Mesenteric fat pad (tissue), 1 donor: ENCODE data around the gene E4F1. TPM values are rescaled to one million over a fixed set of nuclear protein-coding genes. Genes with fewer than 3 reads are reported as not detected.

Source experiments
- DNase-seq: peaks from one replicate; pipeline ENCODE4 v3.0.0-alpha.2; 2020; ENCODE audit warnings: low spot score
- total RNA-seq: library from RNA; stranded (reverse); fragmentation: NEBNext Ultra II Directional; extraction: Animal tissue kit (Norgen Biotek cat#: 25700); gene quantifications from one replicate; pipeline ENCODE4 v1.2.1, GENCODE V29; 2021
- donor health status: DM: yes; HTN: yes; CAD: no.

Gene E4F1
- total RNA-seq, 1 donor from 2014 or later = 15.1 TPM

DNA sequence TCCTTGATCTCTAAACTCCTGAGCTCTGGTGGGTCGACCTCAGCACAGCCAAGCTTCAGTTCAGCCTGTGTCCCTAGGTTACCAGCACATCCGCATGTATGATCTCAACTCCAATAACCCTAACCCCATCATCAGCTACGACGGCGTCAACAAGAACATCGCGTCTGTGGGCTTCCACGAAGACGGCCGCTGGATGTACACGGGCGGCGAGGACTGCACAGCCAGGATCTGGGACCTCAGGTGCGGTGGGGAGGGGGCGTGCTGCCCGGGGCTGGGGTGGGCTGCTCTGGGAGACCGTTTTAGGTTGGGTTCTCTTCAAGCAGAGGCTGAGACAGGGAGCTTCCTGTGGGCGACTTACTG lies 17.0 kb upstream of the E4F1 start:
- DNase-seq = no peak

DNA sequence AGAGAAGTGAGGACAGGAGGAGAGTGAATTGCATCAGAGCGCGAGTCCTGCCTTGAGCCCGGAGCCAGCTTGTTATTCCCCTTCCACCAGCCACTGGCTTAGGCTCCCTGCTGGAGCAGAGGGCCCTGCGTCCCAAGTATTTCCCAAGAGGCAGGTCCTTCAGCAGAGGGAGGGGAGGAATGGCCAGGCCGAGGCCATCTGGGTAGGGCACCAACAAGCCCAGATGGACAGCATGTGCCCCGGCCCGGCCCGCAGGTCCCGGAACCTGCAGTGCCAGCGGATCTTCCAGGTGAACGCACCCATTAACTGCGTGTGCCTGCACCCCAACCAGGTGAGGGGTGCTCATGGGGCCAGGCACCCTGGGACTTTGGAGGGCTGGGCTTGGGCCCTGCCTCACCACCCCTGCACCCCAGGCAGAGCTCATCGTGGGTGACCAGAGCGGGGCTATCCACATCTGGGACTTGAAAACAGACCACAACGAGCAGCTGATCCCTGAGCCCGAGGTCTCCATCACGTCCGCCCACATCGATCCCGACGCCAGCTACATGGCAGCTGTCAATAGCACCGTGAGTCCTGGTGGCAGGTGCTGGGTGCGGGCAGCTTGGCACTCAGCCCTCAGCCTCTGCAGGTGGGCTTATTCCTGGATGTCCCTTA lies 16.5 kb upstream of the E4F1 start:
- DNase-seq = no peak

DNA sequence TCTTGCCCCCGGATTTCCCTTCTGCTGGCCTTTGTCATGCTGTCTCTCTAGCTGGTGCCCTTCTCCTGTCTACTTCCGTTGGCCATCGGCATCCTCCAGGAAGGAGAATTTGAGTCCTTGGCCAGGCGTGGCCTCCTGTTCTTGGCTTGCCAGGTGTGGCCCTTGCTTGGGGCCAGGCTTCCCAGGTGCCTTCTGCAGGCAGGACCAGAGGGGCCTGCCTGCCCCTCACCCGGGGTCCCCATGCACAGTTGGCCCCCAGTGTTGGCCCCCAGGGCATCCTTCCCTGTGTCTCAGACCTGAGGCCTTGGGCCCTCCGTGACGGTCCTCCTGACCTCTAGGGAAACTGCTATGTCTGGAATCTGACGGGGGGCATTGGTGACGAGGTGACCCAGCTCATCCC lies 15.5 kb upstream of the E4F1 start:
- DNase-seq = no peak

DNA sequence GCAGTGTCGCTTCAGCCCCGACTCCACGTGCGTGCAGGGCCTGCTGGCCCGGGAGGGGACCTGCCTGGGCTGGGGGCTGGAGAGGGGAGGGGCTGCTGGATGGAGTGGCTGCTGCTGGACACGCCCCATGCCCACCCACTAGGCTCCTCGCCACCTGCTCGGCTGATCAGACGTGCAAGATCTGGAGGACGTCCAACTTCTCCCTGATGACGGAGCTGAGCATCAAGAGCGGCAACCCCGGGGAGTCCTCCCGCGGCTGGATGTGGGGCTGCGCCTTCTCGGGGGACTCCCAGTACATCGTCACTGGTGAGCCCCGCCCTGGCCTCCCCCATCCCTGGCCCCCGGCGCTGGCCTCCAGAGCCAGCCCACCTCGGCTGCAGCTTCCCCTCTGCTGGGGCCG lies 15.1 kb upstream of the E4F1 start:
- DNase-seq = no peak

DNA sequence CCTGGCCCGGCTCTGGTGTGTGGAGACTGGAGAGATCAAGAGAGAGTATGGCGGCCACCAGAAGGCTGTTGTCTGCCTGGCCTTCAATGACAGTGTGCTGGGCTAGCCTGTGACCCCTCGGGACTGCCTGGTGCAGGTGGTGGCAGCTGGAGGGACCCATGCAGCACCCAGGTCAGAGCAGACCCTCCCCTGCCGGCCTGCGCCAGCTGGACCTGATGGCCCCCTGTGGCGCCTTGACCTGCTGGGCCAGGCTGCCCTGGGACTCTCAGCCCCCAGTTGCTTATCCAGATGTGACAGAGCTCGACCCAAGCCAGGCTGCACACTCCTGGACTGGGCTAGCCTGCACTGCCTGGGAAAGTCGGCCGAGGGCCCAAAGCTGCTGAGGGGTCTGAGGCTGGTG lies 14.6 kb upstream of the E4F1 start:
- DNase-seq = no peak

DNA sequence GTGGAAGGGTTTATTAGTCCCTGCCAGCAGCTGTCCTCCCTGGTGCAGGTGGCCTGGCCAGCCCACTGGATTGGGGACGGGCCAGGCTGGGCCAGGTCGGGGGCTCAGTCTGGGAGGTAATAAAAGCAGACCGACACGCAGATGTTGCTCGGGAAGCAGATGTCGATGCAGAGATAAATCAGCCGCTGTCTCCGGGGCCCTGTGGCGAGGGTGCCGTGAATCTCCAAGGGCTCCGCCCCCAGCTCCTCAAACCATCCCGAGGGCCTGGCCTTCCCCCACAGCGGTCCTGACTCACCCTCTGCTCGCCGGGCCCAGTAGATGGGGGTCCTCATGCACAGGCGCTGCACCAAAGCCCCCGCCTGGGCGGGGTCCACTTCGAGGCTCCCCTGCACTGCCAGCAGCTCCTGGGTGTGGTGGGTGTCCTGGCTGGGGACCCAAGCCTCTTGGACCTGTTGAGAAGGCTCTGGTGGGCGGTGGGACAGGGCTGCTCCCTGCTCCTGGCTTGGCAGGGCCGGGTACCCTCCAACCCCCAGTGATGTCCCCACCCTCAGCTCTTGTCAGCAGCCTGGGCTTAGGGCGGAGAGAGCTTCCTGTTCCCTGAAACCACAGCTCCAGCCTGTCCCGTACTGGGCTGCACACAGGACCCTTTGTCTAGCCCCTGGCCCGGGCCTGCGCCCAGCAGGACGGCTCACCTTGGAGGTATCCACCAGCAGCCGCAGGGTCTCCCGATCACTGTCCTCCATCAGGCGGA lies 14.0 kb upstream of the E4F1 start:
- DNase-seq = no peak

DNA sequence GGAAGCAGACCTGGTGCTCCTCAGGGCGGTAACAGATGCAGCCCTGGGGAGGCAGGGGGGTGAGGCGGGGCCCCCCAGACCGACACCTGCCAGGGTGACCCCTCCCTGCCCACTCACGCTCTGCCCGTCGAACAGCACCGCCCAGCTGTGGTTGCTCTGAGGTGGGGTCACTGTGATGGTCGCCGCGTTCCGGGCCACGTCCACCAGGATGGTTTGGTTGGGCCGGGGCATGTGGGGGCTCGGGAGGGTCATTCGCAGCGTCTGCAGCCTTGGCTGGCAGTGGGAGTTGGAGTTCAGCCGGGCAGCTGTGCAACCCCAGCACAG lies 13.4 kb upstream of the E4F1 start:
- no peak for DNase-seq

DNA sequence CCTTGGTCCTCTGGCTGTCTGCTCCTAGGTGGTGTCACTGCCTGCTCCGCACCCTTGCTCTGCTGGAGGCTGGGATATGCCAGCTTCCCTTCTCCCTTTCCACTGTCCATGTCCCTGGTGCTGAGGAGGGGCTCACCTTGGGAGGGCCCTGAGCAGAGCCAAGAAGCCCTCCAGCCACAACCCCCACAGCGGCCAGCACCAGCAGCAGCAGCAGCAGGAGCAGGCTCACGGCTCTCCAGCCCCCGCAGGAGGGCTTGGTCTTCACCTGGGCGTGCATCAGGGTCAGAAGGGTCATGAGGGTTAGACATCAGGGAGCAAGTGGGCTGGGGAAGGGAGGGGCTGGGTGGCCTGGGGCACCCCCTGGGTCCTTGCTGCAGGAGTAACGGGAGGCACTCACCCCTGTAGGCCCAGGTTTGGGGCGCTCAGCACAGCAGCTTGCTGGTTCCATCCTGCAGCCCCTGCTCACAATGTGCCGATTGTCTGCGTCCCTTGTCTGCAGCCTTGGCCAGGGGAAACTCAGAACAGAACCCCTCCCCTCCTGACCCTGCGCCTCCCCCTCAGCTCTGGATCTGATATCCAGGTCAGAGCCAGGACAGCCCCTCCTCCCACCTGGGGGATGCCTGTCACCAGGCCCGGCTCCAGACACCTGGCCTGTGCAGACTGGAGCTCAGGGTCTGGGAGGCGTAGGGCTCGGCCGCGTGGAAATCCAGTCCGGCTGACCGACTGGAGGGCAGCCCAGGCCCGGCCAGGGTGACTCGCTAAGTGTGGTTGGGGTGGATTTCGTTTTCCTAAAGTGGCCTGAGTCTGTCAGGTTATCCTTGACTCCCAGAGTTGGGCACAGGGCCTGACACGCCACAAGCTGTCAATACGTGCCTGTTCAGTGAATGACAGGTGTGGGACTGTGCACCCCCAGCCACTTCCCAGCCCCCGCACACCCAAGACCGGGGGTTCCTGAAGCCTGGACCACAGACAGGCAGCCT lies 12.7 kb upstream of the E4F1 start, which contains the start of gene BRICD5:
BRICD5 (minus strand) TSS at position 478 of the 980 bp plus-strand sequence; CDS start at position 448, 30 bp downstream.
- DNase-seq = no peak

DNA sequence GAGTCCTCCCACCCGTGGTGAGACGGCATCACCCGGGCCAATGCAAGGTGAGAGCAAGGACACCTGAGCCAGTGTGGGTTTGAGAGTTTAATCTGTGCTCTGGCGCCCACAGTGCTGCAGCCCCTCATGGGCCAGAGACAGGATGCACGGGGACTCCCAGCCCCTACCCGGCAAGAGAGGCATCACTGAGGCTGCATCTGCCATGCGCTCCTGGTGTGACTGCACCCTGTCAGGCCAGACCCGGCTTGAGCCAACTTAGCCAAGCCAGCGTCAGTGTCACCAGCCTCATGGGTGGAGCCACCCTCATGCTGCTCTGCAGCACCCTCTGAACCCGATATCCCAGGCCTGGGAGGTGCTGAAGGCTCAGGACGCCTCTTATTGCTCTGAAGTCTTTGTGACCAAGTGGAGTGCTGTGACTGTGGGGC lies 11.5 kb upstream of the E4F1 start:
- DNase-seq = no peak

DNA sequence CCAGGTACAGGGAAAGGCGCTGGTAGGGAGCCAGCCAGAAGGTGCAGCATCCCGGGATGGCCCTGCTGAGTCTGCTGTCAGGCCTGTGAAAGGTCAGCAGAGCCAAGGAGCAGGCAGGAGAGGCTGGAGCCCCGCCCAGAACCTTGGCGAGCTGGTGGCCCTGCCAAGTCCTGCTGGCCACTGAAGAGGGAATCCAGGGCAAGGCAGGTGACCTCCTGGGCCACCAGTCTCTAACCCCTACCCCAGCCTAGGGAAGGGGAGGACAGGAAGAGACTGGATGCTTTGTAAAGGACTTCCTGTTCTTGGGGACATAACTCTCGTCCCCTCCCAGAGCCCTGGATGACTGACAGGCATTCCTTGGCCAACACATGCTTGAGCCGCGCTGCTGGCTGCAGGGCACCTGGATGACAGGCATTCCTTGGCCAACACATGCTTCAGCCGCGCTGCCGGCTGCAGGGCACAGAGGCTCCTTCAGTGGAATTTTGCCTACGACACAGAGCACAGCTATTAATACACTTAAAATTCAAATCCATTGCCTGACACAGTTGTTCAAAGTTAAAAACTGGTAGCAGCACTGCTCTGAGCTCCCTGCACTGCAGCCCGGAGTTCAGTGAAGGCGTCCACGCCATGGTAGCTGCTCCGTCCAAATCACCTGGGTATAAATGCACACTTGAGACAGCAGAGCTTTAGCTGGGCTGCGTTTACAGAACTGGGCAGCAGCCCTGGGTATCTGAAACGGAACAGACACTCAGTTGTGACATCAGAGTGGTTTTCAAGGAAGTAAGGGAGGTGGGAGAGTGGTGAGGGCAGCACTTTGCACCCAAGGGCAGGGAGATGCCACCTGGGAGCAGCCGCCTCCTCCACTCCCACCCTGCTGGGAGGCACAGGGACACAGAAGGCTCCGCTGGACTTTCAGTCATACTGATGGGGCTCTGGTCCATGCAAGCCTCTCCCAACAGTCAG lies 10.7 kb upstream of the E4F1 start:
- no peak for DNase-seq

DNA sequence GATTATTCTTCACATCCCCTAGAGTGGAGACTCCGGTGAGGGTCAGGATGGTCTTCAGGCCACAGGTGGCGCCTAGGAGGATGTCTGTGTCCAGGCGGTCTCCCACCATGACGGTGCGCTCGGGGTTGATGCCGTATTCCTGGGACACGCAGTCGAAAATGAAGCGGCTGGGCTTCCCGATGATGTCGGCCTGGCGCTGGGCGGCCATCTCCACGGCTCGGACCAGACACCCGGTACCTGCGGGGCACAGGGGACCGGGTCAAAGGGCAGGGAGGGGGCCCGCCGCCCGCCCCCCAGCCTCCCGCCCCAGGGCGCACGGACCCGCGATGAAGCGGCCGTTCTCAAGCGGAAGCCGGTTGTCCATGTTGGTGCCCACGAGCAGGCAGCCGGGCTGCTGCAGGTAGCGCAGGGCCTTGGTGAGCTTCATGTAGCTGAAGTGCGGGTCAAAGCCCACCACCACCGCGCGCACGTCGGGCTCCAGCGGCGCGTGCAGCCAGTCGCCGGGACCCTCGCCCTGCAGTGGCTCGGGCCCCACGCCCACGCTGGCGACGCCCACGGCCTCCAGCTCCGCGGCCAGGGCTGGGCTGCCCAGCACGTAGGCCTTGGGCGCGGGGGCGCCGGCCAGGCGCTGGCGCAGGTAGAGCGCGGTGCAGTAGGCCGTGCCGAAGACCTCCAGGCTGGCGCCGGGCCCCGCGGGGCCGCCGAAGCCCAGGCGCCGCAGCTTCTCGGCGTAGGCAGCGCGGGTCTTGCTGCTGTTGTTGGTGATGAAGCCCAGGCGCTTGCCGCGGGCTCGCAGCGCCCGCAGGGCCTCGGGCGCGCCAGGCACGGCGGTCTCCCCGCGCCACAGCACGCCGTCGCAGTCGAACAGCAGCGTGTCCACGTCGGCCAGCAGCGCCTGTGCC lies 9.3 kb upstream of the E4F1 start:
- DNase-seq = no peak

DNA sequence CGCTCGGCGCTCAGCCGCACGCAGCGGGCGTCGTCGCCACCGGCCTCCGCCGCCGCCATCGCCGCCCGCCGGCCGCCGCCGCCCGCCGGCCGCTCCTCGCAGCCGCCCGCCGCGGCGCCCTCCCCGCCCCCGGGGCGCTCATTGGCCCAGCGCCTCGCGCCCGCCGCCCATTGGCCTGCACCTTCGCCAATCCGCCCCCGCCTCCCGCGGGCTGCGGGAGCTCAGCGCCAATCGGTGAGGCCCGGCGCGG lies 8.7 kb upstream of the E4F1 start, which contains the start of gene PGP:
PGP (minus strand) TSS at position 122 of the 250 bp plus-strand sequence; CDS start at position 59, 63 bp downstream.
- DNase-seq = no peak

DNA sequence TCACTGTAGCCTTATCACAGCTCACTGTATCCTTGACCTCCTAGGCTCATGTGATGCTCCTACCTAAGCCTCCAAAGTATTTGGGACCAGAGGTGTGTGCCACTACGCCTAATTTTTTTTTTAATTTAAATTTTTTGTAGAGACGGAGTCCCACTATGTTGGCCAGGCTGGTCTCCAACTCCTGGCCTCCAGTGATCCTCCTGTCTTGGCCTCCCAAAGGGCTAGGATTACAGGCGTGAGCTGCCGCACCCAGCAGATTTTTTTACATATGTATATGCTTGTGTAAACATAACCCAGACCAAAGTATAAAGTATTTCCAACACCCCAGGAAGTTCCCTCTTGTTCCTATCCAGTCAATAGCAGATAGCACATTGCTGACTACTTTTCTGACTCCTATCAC lies 7.1 kb upstream of the E4F1 start:
- DNase-seq = no peak

DNA sequence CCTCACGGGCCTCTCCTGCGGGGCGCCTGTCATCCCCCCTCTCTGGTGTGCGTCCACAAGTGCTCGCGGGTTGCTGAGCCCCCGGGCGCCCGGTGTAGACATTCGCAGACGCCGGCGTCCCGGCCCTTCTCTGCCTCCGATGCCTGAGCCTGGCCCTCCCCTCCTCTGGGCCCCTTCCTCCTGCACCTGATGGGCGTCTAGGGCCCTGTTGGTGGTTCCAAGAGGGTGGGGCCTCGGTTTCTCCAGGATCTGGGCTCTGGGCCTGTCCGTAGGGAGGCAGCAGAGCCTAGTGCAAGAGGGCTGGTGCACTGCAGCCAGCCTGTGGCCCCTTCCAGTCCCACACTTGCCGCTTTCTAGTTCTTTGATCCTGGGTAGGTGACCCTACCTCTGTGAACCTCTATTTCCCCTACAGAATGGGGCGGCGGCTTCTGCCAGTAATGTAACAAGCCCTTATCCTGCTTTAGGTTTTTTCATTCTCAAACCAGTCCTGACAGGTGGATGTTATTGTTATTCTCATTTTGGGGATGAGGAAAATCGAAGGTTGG lies 623 bp downstream of the E4F1 start:
- no peak for DNase-seq

DNA sequence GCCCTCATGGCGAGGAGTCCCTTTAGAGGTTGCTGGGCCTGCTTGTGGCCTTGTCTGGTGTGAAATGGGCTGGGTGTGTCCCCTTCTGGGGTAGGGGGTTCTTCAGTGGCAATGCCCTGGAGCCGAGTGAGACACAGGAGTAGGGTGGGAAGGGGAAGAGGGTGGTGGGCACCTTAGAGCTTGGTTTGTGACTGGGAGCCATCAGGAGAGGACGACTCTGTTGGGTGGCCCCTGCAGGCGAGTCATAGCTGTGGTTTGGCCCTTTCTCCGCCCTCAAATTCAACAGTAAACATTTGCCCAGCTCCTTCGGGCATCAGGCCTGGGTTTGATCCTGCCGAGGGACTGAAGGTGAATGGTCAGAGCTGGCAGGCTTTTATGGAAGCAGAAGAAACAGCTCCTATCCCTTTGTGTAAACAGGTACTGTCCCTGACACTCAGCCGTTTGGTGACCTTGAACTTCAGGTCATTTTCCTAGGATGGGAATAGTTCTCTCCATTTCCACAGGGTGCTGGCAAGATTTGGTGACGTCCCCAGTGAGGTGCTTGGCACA lies 2.9 kb downstream of the E4F1 start:
- DNase-seq = no peak

DNA sequence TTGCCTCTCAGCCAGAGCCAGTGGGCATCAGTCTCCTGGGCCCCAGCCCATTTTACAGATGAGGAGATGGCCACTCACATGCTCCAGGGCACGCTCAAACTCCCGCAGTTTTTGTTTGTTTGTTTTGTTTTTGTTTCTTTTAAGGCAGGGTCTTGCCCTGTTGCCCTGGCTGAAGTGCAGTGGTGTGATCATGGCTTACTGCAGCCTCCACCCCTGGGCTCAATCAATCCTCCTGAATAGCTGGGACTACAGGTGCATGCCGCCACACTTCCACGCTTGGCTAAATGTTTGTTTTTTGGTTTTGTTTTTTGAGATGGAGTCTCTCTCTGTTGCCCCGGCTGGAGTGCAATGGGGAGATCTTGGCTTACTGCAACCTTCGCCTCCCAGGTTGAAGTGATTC lies 3.5 kb downstream of the E4F1 start:
- DNase-seq = no peak

DNA sequence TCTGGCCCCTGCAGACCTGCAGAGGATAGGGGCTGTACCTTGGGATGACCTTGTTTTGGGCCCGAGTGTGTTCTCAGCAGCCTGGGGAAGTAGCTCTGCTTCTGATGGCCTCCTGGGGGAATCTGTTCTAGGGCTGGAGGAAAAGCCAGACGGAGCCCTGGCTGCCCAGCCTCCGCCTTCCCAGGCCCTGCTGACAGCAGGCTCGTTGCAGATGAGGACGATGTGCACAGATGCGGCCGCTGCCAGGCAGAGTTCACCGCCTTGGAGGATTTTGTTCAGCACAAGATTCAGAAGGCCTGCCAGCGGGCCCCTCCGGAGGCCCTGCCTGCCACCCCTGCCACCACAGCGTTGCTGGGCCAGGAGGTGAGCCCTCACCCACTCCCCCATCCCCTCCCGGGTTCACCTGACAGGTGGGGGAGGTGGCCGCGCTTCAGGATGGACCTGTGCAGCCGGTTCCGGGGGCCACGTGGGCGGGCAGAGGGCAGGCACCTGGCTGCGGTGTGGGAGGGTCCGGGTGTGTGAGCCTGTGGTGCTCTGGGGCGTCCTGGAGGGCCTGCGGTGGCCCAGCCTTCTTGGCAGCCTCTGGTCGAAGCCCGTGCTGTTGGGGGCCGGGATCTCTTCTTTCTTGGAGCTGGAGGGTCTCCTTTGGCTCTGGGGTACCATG lies 4.9 kb downstream of the E4F1 start:
- no peak for DNase-seq

DNA sequence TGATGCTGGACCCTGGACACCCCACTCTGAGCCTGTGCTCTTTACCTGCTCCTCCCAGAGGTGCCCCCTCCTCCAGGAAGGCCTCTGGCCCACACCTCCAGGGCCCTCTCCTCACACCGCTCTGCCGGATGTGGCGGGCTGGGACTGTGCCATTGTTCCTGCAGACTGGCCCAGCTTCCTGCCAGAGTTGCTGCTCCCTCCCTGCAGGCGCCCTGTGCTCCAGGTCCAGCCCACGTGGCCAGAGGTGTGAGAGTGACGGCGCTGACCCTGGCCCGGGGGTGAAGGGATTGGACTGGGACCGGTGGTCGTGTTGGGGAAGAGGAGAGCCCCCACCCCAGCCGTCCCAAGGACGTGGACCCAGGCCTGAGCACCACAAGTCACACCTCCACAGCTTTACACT lies 5.7 kb downstream of the E4F1 start:
- no peak for DNase-seq
